Prostate gland (tissue), 2 donors: ENCODE data around the gene TMEM8B.

Experiments used
- CTCF ChIP-seq, 4 experiments: fragments of 200-600 bp in 2 of 4; fragments of 450-650 bp in 2 of 4; sonication (generic) in 2 of 4; IDR thresholded peaks; 1 replicate in 3 of 4; 2 replicates in 1 of 4; pipeline ENCODE4 v1.5.1; 2016 to 2019; ENCODE audit warnings: antibody characterized with exemption in 4 of 4, mild to moderate bottlenecking in 2 of 4, moderate library complexity in 2 of 4
- POLR2A ChIP-seq: fragments of 450-650 bp; IDR thresholded peaks from one replicate; pipeline ENCODE4 v1.6.1; 2016; ENCODE audit warnings: antibody characterized with exemption, mild to moderate bottlenecking
- POLR2AphosphoS5 ChIP-seq: sonication (generic); formaldehyde crosslinking; IDR thresholded peaks from one replicate; pipeline ENCODE4 v1.6.1; 2017; ENCODE audit warnings: antibody characterized with exemption

- no peak for TF ChIP-seq CTCF (IDR thresholded peaks at IDR 0.05)
- no peak for TF ChIP-seq POLR2AphosphoS5
- no peak for TF ChIP-seq POLR2A
Measured at GRCh38 chr9:35800530-35800929, 28.5 kb upstream of the TMEM8B start.
